HG03103 (cell line): ENCODE data around the gene ANLN.
"Not testable (repeated sequence)": the region's sequence is repeated elsewhere in the genome, so short reads cannot be mapped to it uniquely, and the experiment has no call there.

Experiments used
- ATAC-seq: cut with Tn5 transposase; IDR thresholded peaks from one replicate; pipeline ENCODE4 v1.9.1; 2021; ENCODE audit warnings: low read depth; ENCODE audit not compliant: unreplicated experiment

ANLN gene

GRCh38 chr7:36491317-36491716, 101.7 kb downstream of the ANLN start:
- no peak for ATAC-seq

GRCh38 chr7:36496576-36496975, 106.9 kb downstream of the ANLN start:
- no peak for ATAC-seq

GRCh38 chr7:36497176-36497575, 107.5 kb downstream of the ANLN start:
- not testable (repeated sequence) for ATAC-seq

GRCh38 chr7:36497775-36498174, 108.1 kb downstream of the ANLN start:
- no peak for ATAC-seq
